Uterus (tissue), 4 donors: ENCODE results near the gene FCRLA. TPM values are rescaled to one million over a fixed set of nuclear protein-coding genes. Genes with fewer than 3 reads are reported as not detected.

Experiments
- DNase-seq, 2 donors: peaks; one replicate each; pipeline ENCODE4 v3.0.0-alpha.2; 2019 to 2020
- H3K27ac ChIP-seq, 2 donors: fragments of 200-600 bp; sonication (generic); 1 replicate in 1 of 2; 2 replicates in 1 of 2; pipeline ENCODE4 v1.5.1; 2016 to 2018
- H3K27me3 ChIP-seq, 2 donors: fragments of 200-600 bp; sonication (generic); one replicate each; pipeline ENCODE4 v1.5.1; 2018 to 2019; ENCODE audit warnings: control low read depth in 1 of 2
- H3K36me3 ChIP-seq, 2 donors: fragments of 200-600 bp; sonication (generic); one replicate each; pipeline ENCODE4 v1.5.1; 2019; ENCODE audit warnings: control low read depth in 1 of 2
- H3K4me1 ChIP-seq, 2 donors: fragments of 200-600 bp; sonication (generic); one replicate each; pipeline ENCODE4 v1.5.1; 2018 to 2019; ENCODE audit warnings: control low read depth in 1 of 2
- H3K4me3 ChIP-seq, 2 donors: fragments of 200-600 bp; sonication (generic); 1 replicate in 1 of 2; 2 replicates in 1 of 2; pipeline ENCODE4 v1.5.1; 2018 to 2019; ENCODE audit warnings: mild to moderate bottlenecking in 1 of 2
- H3K9me3 ChIP-seq, 2 donors: fragments of 200-600 bp; sonication (generic); one replicate each; pipeline ENCODE4 v1.5.1; 2019; ENCODE audit warnings: control low read depth in 1 of 2
- CTCF ChIP-seq, 4 experiments: fragments of 200-600 bp in 2 of 4; fragments of 450-650 bp in 2 of 4; sonication (generic) in 2 of 4; IDR thresholded peaks; one replicate each; pipeline ENCODE4 v1.5.1; 2016 to 2019; ENCODE audit warnings: antibody characterized with exemption in 4 of 4, mild to moderate bottlenecking in 2 of 4, moderate library complexity in 1 of 4
- POLR2A ChIP-seq, 2 donors: fragments of 450-650 bp; IDR thresholded peaks; one replicate each; pipeline ENCODE4 v1.6.1; 2016; ENCODE audit warnings: antibody characterized with exemption in 2 of 2, mild to moderate bottlenecking in 1 of 2, moderate library complexity in 1 of 2
- intact Hi-C: fragments of 100-400 bp; cut with DNase I; formaldehyde crosslinking; loops from one replicate; pipeline ENCODE4 v1.15.1; 2023; ENCODE audit warnings: low total_unique reads
- total RNA-seq, 4 donors: library from RNA; depleted of rRNA in 3 of 4; stranded (reverse); fragments of >200 nt in 3 of 4; gene quantifications; one replicate each; pipeline versions ENCODE4 v1.1.0 to v1.2.4, GENCODE V29; 2014 to 2023
- donor health status: DM: yes; HTN: yes; CAD: no.

FCRLA gene
- total RNA-seq, 4 donors from 2014 or later: 0.41 TPM; not detected in 3

GRCh38 chr1:161736335-161736969 lies 29.4 kb downstream of the FCRLA start:
- Histone ChIP-seq H3K27me3 (no peaks in the 10 kb centered on the region), H3K9me3 (no peaks in the 10 kb centered on the region), H3K27ac (no peak overlapping the region), H3K4me3 (no peak overlapping the region), H3K36me3 (no peaks in the 10 kb centered on the region), H3K4me1 (no peaks in the 10 kb centered on the region)
- no peak for DNase-seq
- TF ChIP-seq POLR2A (IDR thresholded peaks at IDR 0.05) (no peak), CTCF (IDR thresholded peaks at IDR 0.05) (no peak)
- intact Hi-C loops: no loop called here

- Histone ChIP-seq H3K36me3 (no peaks in the 10 kb centered on the region), H3K9me3 (no peaks in the 10 kb centered on the region), H3K4me1 (no peaks in the 10 kb centered on the region), H3K27me3 (no peaks in the 10 kb centered on the region), H3K27ac (no peak overlapping the region), H3K4me3 (no peak overlapping the region)
- TF ChIP-seq CTCF (IDR thresholded peaks at IDR 0.05): no peak
- no peak for TF ChIP-seq POLR2A (IDR thresholded peaks at IDR 0.05)
- intact Hi-C loops: no loop called here
- DNase-seq: no peak
Observed at GRCh38 chr1:161737625-161738024, 30.6 kb downstream of the FCRLA start.

GRCh38 chr1:161738627-161739287 lies 31.7 kb downstream of the FCRLA start:
- Histone ChIP-seq H3K9me3 (no peaks in the 10 kb centered on the region), H3K4me1 (no peaks in the 10 kb centered on the region), H3K27me3 (no peaks in the 10 kb centered on the region), H3K4me3 (no peak overlapping the region), H3K27ac (no peak overlapping the region), H3K36me3 (no peaks in the 10 kb centered on the region)
- intact Hi-C loops: no loop called here
- no peak for DNase-seq
- TF ChIP-seq CTCF (IDR thresholded peaks at IDR 0.05) (peak in 1 of 4 experiments; percentile 7), POLR2A (IDR thresholded peaks at IDR 0.05) (no peak)

GRCh38 chr1:161739865-161740566 lies 33.0 kb downstream of the FCRLA start:
- Histone ChIP-seq H3K27ac (no peak overlapping the region), H3K4me3 (no peak overlapping the region), H3K27me3 (no peaks in the 10 kb centered on the region), H3K4me1 (no peaks in the 10 kb centered on the region), H3K9me3 (no peaks in the 10 kb centered on the region), H3K36me3 (no peaks in the 10 kb centered on the region)
- DNase-seq: no peak
- TF ChIP-seq CTCF (IDR thresholded peaks at IDR 0.05) (no peak), POLR2A (IDR thresholded peaks at IDR 0.05) (no peak)
- intact Hi-C loops: loop anchor here (10.0 kb wide), 1 partner anchor 255 kb away; no protein-coding TSS in a partner anchor

- no peaks in the 10 kb centered on the region for H3K9me3 ChIP-seq
- H3K4me1 ChIP-seq: no peaks in the 10 kb centered on the region
- no peak overlapping the region for H3K27ac ChIP-seq
- H3K27me3 ChIP-seq: no peaks in the 10 kb centered on the region
- TF ChIP-seq POLR2A (IDR thresholded peaks at IDR 0.05): no peak
- TF ChIP-seq CTCF (IDR thresholded peaks at IDR 0.05): no peak
- no peak overlapping the region for H3K4me3 ChIP-seq
- no peaks in the 10 kb centered on the region for H3K36me3 ChIP-seq
- DNase-seq: no peak
- intact Hi-C loops: loop anchor here (10.0 kb wide), 1 partner anchor 256 kb away; no protein-coding TSS in a partner anchor
Observed at GRCh38 chr1:161740921-161741320, 33.9 kb downstream of the FCRLA start.
